CD4-positive, alpha-beta T cell treated with Interferon alpha-2 for 1 hour (primary cell): ENCODE measurements around the gene COL15A1.
"Not testable (repeated sequence)": the region's sequence is repeated elsewhere in the genome, so short reads cannot be mapped to it uniquely, and the experiment has no call there.

ENCODE experiments used
- DNase-seq, 2 donors: peaks; one replicate each; pipeline ENCODE4 v3.0.0-alpha.2; 2020 to 2022

COL15A1 gene

GRCh38 chr9:99092643-99093491, 149.2 kb downstream of the COL15A1 start:
- DNase-seq: peak; percentile 47 to 71

DNA sequence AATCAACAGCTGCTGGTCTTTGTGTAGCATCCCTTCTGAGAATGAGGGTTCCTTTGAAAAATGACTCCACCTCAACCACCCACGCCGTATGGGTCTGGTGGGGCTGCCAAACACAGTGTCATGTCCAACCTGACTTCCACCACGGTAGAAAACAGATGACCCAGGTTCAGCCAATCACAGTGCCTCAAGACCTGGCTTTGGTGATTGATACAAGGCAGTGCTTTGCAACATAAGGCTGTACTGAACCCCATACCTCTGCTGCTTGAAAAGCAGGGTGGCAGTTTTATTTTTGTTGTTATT, 149.7 kb downstream of the COL15A1 start:
- no peak for DNase-seq

- DNase-seq: no peak
Observed at GRCh38 chr9:99095565-99095964, 151.9 kb downstream of the COL15A1 start.

- no peak for DNase-seq
Observed at GRCh38 chr9:99096409-99096808, 152.7 kb downstream of the COL15A1 start.

DNA sequence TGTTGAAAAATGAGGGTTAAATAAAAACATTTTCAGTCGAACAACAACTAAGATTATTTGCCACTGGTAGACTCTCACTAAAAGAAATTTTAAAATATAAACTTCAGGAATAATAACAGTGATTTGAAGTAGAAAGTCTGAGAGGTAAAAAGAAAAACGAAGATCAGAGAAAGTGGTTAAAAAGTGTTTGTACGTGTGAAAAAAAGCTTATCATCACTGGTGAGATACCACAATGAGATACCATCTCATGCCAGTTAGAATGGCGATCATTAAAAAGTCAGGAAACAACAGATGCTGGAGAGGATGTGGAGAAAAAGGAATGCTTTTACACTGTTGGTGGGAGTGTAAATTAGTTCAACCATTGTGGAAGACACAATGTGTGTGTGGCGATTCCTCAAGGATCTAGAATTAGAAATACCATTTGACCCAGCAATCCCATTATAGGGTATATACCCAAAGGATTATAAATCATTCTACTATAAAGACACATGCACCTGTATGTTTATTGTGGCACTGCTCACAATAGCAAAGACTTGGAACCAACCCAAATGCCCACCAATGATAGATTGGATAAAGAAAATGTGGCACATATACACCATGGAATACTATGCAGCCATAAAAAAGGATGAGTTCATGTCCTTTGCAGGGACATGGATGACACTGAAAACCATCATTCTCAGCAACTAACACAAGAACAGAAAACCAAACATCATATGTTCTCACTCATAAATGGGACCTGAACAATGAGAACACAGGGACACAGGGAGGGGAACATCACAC, 156.3 kb downstream of the COL15A1 start:
- DNase-seq: not testable (repeated sequence)

GRCh38 chr9:99101271-99101670, 157.6 kb downstream of the COL15A1 start:
- no peak for DNase-seq

DNA sequence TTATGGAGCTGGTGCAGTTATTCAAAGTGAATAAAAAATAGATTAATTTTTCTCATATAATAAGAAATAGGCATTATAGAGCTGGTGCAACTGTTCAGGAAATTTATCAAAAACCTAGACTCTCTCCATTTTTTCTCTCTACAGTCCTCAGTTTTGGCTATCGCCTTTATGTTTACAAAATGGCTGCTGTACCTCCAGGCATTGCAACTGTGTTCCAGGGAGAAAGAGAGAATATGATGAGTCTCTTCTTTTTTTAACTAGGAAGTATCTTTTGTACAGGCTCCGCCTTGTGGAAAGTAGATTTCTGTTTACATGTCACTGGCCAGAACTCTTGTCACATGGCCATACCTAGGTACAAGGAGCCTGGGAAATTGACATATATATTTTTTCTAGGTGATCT, 158.1 kb downstream of the COL15A1 start:
- no peak for DNase-seq

DNA sequence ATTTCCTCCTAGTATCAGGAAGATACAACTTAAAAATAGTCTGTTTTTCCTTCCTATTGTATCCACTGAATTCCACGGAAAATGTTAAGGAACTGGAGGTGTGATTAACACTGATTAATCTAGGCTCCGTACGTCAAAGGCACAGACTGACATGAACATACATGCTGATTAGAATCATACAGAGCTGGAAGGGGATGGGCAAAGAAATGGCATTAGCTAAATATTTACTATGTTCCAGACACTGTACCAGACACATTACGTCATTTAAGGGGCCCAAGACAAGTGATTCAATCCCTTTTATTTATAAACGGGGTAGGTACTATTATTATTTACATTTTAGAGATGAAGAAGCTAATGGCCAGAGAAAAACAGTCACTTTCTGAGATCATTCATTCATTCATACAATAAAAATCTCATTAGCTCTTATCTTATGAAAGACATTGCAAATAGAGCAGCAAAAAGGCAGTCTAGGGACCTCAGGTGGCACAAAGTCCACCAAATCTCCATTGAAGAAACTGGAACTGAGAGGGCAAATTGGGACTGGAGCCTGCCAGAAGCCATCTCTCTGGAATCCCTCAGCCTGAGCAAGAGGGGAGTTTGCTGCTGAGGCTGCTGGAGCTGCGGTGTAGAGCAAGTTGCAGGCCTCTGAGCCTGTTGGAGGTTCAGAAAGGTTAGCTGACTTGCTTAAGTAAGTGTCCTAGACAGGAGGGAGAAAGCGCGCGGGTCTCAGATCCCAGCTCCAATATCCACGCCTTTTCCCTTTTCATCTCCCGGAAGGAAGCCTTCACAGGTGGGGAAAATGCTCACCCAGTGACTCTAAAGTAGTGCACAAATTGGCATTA, 159.6 kb downstream of the COL15A1 start:
- DNase-seq: no peak

GRCh38 chr9:99103901-99104458, 160.3 kb downstream of the COL15A1 start:
- no peak for DNase-seq

DNA sequence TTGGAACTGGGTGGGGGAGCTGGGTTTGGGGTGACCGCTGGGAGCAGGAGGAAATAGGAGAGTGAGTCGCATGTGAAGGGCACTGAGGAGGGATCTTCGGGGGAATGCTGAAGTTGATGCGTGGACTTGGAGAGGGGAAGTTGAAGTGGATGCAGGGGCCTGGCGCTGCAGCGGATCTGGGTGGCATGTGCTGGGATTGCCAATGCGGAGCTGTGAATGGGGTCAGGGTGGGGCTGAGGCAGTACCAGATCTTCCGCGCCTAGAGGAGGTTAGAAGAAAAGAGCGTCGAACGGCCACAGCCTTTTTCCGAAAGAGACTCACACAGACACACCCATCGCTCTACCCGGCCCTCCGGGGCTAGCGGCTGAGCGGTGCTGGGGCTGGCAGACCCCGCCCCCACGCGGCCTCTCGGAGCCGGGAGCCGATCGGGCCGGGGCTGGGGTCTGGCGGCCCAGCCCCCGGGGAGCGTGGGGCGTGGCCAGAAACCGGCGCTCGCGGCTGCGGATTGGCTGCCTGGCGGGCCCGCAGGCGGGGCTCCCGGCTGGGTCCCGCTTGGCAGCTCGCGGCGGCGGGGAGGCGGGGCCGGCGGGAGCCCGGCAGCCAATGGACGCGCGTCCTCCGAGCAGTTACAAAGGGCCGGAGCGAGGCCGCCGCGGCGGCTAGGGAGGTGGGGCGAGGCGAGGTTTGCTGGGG, 160.9 kb downstream of the COL15A1 start, which contains the start of gene TGFBR1:
TSS of gene TGFBR1 (plus strand) at position 655 of the 693 bp plus-strand sequence. CDS start 93 bp downstream, outside the sequence.
- DNase-seq: peak; percentile 92 to 96

- DNase-seq: peak in 1 of 2 donors; percentile 44
Observed at GRCh38 chr9:99105152-99106043, 161.7 kb downstream of the COL15A1 start.

GRCh38 chr9:99106044-99106375, 162.3 kb downstream of the COL15A1 start:
- DNase-seq: no peak

GRCh38 chr9:99107421-99107820, 163.7 kb downstream of the COL15A1 start:
- no peak for DNase-seq

- DNase-seq: no peak
Observed at GRCh38 chr9:99108131-99108530, 164.4 kb downstream of the COL15A1 start.

GRCh38 chr9:99109522-99109921, 165.8 kb downstream of the COL15A1 start:
- DNase-seq: peak; percentile 26 to 49

DNA sequence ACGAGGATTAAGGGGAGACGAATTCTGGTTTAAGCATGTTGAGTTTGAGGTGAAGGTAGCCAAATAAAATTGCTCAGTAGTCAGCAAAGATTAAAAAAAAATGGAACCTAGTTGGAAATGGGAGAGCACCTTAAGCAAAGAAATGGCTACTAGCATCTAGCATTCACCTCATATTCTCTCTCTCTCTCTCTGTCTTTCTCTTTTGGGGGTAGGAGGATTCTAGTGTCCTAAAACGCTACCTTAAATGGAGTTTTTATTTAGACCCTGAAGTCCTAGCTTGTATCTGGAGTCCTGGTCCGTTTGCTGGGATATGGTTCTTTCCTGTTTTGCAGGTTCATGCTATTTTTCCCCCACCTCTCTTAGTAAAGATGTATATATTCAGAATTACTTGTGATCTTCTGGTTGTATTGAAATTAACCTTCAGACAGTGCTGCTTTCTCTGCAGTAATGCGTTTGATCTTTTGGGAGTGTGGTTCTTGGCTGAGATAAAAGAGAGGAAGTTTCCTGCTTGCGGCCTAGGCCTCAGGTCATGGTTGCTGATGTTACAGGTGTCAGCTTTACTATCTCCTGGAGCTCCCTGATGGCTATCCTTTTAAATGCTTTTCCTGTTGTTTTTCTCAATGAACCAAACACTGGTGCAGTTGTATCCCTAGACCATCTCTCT, 169.2 kb downstream of the COL15A1 start:
- peak; percentile 45 to 72 for DNase-seq

GRCh38 chr9:99113414-99114048, 169.8 kb downstream of the COL15A1 start:
- no peak for DNase-seq

DNA sequence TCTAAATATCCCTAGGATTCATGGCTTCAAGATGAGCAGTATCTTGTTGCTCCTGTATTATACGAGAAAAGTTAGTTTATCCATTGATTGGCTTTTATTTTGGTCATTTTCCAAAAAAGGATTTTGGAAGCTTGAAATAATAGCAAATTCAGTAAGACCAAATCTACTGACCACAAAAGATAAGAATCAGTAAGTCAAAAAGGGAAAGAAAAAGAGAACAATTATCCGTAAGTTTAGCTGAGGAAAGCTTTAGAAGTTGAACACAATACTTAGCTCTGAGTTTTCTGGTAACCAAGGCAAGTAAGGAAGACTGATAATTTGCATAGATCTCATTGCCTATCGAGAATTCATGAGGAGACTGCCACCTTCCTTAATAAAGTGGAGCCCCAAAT, 170.3 kb downstream of the COL15A1 start:
- DNase-seq: no peak

- DNase-seq: no peak
Observed at GRCh38 chr9:99114846-99115500, 171.3 kb downstream of the COL15A1 start.

GRCh38 chr9:99116003-99116411, 172.3 kb downstream of the COL15A1 start:
- no peak for DNase-seq
